H9 (cell line): ENCODE data around the gene COA8. TPM values are rescaled to one million over a fixed set of nuclear protein-coding genes. Genes with fewer than 3 reads are reported as not detected.

ENCODE experiments used
- DNase-seq: peaks from one replicate; pipeline ENCODE4 v3.0.0-alpha.2; 2017
- H2AFZ ChIP-seq: one replicate; pipeline ENCODE4 v1.6.1; 2013; ENCODE audit warnings: mild to moderate bottlenecking, low read length, control low read depth, moderate library complexity
- H2AK5ac ChIP-seq: 2 replicates; pipeline ENCODE4 v1.6.1; 2013; ENCODE audit warnings: low read length, control low read depth, mixed read lengths; ENCODE audit not compliant: insufficient read length
- H2BK120ac ChIP-seq: one replicate; pipeline ENCODE4 v1.6.1; 2013; ENCODE audit warnings: low read depth, mild to moderate bottlenecking, low read length, control low read depth, inconsistent platforms; ENCODE audit not compliant: poor library complexity, severe bottlenecking
- H2BK12ac ChIP-seq: 2 replicates; pipeline ENCODE4 v1.6.1; 2013; ENCODE audit warnings: low read length, control low read depth, mixed read lengths, low read depth; ENCODE audit not compliant: insufficient read length
- H2BK15ac ChIP-seq: 2 replicates; pipeline ENCODE4 v1.6.1; 2013; ENCODE audit warnings: low read depth, low read length, control low read depth
- H2BK20ac ChIP-seq: one replicate; pipeline ENCODE4 v1.6.1; 2013; ENCODE audit warnings: low read depth, mild to moderate bottlenecking, low read length, control low read depth, inconsistent platforms; ENCODE audit not compliant: poor library complexity, severe bottlenecking
- H2BK5ac ChIP-seq: 2 replicates; pipeline ENCODE4 v1.6.1; 2013; ENCODE audit warnings: low read length, control low read depth, mixed read lengths; ENCODE audit not compliant: insufficient read length
- H3K14ac ChIP-seq: 2 replicates; pipeline ENCODE4 v1.6.1; 2013; ENCODE audit warnings: low read length, control low read depth; ENCODE audit not compliant: insufficient read depth
- H3K18ac ChIP-seq: 2 replicates; pipeline ENCODE4 v1.6.1; 2013; ENCODE audit warnings: low read depth, mild to moderate bottlenecking, mixed read lengths, low read length, control low read depth; ENCODE audit not compliant: insufficient read length
- H3K23ac ChIP-seq: 2 replicates; pipeline ENCODE4 v1.6.1; 2013; ENCODE audit warnings: low read length, control low read depth, mixed read lengths, low read depth; ENCODE audit not compliant: insufficient read length
- H3K23me2 ChIP-seq: 2 replicates; pipeline ENCODE4 v1.6.1; 2013; ENCODE audit warnings: low read depth, mild to moderate bottlenecking, mixed read lengths, low read length, control low read depth; ENCODE audit not compliant: insufficient read length, poor library complexity, severe bottlenecking
- H3K27ac ChIP-seq: 2 replicates; pipeline ENCODE4 v1.5.1; 2013; ENCODE audit warnings: low read length, control low read depth, mixed read lengths, low read depth; ENCODE audit not compliant: insufficient read length
- H3K27me3 ChIP-seq: 2 replicates; pipeline ENCODE4 v1.6.1; 2013; ENCODE audit warnings: low read length, control low read depth, inconsistent platforms; ENCODE audit not compliant: insufficient read depth
- H3K4ac ChIP-seq: 2 replicates; pipeline ENCODE4 v1.6.1; 2013; ENCODE audit warnings: low read depth, mild to moderate bottlenecking, control low read depth, inconsistent platforms, low read length, moderate library complexity
- H3K4me1 ChIP-seq: 2 replicates; pipeline ENCODE4 v1.6.1; 2013; ENCODE audit warnings: low read length, control low read depth, inconsistent platforms; ENCODE audit not compliant: insufficient read depth
- H3K4me2 ChIP-seq: 2 replicates; pipeline ENCODE4 v1.6.1; 2013; ENCODE audit warnings: low read length, control low read depth, mixed read lengths; ENCODE audit not compliant: insufficient read length, insufficient read depth
- H3K56ac ChIP-seq: 2 replicates; pipeline ENCODE4 v1.6.1; 2013; ENCODE audit warnings: low read depth, mild to moderate bottlenecking, mixed read lengths, low read length, control low read depth; ENCODE audit not compliant: insufficient read length
- H3K79me1 ChIP-seq: 2 replicates; pipeline ENCODE4 v1.6.1; 2013; ENCODE audit warnings: low read depth, mild to moderate bottlenecking, moderate library complexity, low read length, control low read depth, inconsistent platforms; ENCODE audit not compliant: insufficient read depth, poor library complexity, severe bottlenecking
- H3K79me2 ChIP-seq: 2 replicates; pipeline ENCODE4 v1.6.1; 2013; ENCODE audit warnings: low read length, control low read depth, inconsistent platforms; ENCODE audit not compliant: insufficient read depth
- H3K9ac ChIP-seq: 2 replicates; pipeline ENCODE4 v1.6.1; 2013; ENCODE audit warnings: low read length, control low read depth, mixed read lengths; ENCODE audit not compliant: insufficient read length; ENCODE audit errors: extremely low read depth
- H3K9me3 ChIP-seq: one replicate; pipeline ENCODE4 v1.6.1; 2013; ENCODE audit warnings: low read depth, low read length, inconsistent platforms; ENCODE audit not compliant: control insufficient read depth
- H3T11ph ChIP-seq: one replicate; pipeline ENCODE4 v1.6.1; 2013; ENCODE audit warnings: mild to moderate bottlenecking, low read length, control low read depth, inconsistent platforms
- H4K20me1 ChIP-seq: one replicate; pipeline ENCODE4 v1.6.1; 2013; ENCODE audit not compliant: control insufficient read depth, insufficient read length, insufficient read depth
- H4K5ac ChIP-seq: 2 replicates; pipeline ENCODE4 v1.6.1; 2013; ENCODE audit warnings: low read depth, mild to moderate bottlenecking, mixed read lengths, low read length, control low read depth; ENCODE audit not compliant: insufficient read length
- H4K8ac ChIP-seq: replicated peaks from 2 replicates; pipeline ENCODE4 v1.6.1; 2013; ENCODE audit warnings: low read length, control low read depth, mixed read lengths, low read depth; ENCODE audit not compliant: insufficient read length
- H4K91ac ChIP-seq: 2 replicates; pipeline ENCODE4 v1.6.1; 2013; ENCODE audit warnings: low read depth, mild to moderate bottlenecking, moderate library complexity, mixed read lengths, low read length, control low read depth; ENCODE audit not compliant: insufficient read length
- H3K27ac Mint-ChIP-seq, 3 experiments: 2 replicates in 2 of 3; 3 replicates in 1 of 3; pipeline ENCODE4 v1.8.0; 2020 to 2021; ENCODE audit warnings: mixed read lengths in 3 of 3, mild to moderate bottlenecking in 1 of 3, moderate library complexity in 1 of 3
- H3K27me3 Mint-ChIP-seq: 2 replicates; pipeline ENCODE4 v1.8.0; 2021; ENCODE audit warnings: low read depth, mild to moderate bottlenecking, moderate library complexity, mixed read lengths
- H3K36me3 Mint-ChIP-seq, 3 experiments: 2 replicates in 2 of 3; 3 replicates in 1 of 3; pipeline ENCODE4 v1.8.0; 2020 to 2021; ENCODE audit warnings: low read depth in 3 of 3, mixed read lengths in 3 of 3; ENCODE audit not compliant: insufficient read depth in 1 of 3
- H3K4me1 Mint-ChIP-seq, 2 experiments: 2 replicates each; pipeline ENCODE4 v1.8.0; 2020; ENCODE audit warnings: mixed read lengths in 2 of 2
- H3K4me3 Mint-ChIP-seq, 2 experiments: 2 replicates in 1 of 2; 3 replicates in 1 of 2; pipeline ENCODE4 v1.8.0; 2020 to 2021; ENCODE audit warnings: mild to moderate bottlenecking in 2 of 2, mixed read lengths in 2 of 2, moderate library complexity in 1 of 2
- H3K9me3 Mint-ChIP-seq, 2 experiments: 2 replicates in 1 of 2; 3 replicates in 1 of 2; pipeline ENCODE4 v1.8.0; 2020; ENCODE audit warnings: mild to moderate bottlenecking in 2 of 2, mixed read lengths in 2 of 2, moderate library complexity in 1 of 2
- WGBS: extraction: QIAGEN DNeasy Blood & Tissue Kit; methylation state at CpG from one replicate; pipeline ENCODE4 v1.1.7; 2013; ENCODE audit warnings: missing lambda C conversion rate, low lambda C conversion rate, mixed read lengths; ENCODE audit not compliant: insufficient read length; ENCODE audit errors: extremely low coverage; 5-methylcytosine and 5-hydroxymethylcytosine counted together
- total RNA-seq: library from RNA; stranded (reverse); gene quantifications from 2 replicates; pipeline ENCODE4 v1.2.1, GENCODE V29; 2021
- TF ChIP-seq, protein P1 (sequence below): fragments of 200-600 bp; sonication (generic); conservative IDR thresholded peaks from 3 replicates; pipeline ENCODE4 v1.8.0; 2021; ENCODE audit warnings: antibody characterized with exemption, mild to moderate bottlenecking

The COA8 gene
- total RNA-seq, 1 experiment from 2014 or later = 45.5 TPM

DNA sequence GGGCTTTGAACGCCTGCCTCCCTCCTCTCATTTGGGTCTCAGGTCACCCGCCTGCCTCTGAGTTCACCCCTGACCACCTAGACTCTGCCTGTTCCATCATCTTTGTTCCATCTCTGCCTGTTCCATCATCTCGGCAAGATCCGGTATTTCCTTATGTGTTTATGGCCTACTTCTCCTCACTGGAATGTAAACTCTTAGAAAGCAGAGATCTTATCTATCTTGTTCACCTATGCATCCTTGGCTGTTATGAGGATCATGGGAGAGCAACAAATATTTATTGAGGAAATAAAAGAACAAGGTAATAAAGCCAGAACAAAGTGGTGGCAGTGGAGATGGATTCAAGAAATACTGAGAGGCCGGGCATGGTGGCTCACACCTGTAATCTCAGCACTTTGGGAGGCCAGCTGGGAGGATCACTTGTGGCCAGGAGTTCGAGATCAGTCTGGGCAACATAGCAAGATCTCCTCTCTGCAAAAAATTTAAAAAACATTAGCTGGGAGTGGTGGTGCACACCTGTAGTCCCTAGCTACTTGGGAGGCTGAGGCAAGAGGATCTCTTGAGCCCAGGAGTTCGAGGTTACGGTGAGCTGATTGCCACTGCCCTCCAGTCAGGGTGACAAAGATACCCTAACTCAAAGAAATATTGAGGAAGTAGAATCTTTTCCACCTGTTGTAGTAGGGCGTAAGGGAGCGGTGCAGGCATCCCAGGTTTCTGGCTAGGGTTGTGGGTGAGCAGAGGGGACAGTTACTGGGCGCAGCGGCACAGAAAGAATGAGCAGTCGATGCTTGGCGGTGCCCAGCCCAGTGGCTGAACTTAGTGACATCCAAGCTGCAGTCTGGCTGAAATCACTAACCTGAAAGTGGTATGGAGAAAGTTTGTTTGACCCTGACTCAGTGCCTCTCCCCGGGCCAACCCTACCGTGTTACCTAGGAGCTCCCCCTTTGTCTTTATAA, 64.6 kb downstream of the COA8 start:
- Mint-ChIP-seq H3K4me3 (peak overlapping the region; percentile 85 to 88; a peak in 4 of 5 replicates), H3K27ac (0 out of 7 replicates have a peak overlapping the region, but pooled peaks of 1 of the 3 experiments have one; percentile 51), H3K27me3 (peaks cover 8% of the 10 kb centered on the region), H3K36me3 (peaks cover 2 to 3% (median 2%) of the 10 kb centered on the region in 3 experiments; a peak in 4 of 7 replicates), H3K9me3 (no peaks in the 10 kb centered on the region), H3K4me1 (peaks cover 17 to 18% of the 10 kb centered on the region in 2 experiments)
- Histone ChIP-seq H2AFZ (no peak overlapping the region), H3K79me2 (peaks cover 12% of the 10 kb centered on the region; the same call in 1 of the 2 replicates), H2BK15ac (no peak overlapping the region), H4K8ac (no peak overlapping the region), H3T11ph (no peak overlapping the region), H3K79me1 (no peaks in the 10 kb centered on the region), H2BK120ac (no peak overlapping the region), H2BK5ac (no peak overlapping the region), H3K18ac (no peak overlapping the region), H3K4me1 (peaks cover 2% of the 10 kb centered on the region; the same call in 1 of the 2 replicates), H3K56ac (no peak overlapping the region), H4K5ac (no peak overlapping the region), H4K20me1 (no peaks in the 10 kb centered on the region), H2AK5ac (no peak overlapping the region), H3K9ac (no peak overlapping the region), H4K91ac (no peak overlapping the region), H2BK20ac (no peak overlapping the region), H3K23ac (no peak overlapping the region), H3K23me2 (peaks cover 8% of the 10 kb centered on the region), H3K9me3 (no peaks in the 10 kb centered on the region), H3K14ac (no peak overlapping the region), H3K27me3 (no peaks in the 10 kb centered on the region), H2BK12ac (no peak overlapping the region), H3K4me2 (no peak overlapping the region), H3K27ac (no peak overlapping the region), H3K4ac (no peak overlapping the region)
- WGBS = no CpG with 5 or more reads among the region's 16 CpGs
- TF ChIP-seq, protein P1, sequence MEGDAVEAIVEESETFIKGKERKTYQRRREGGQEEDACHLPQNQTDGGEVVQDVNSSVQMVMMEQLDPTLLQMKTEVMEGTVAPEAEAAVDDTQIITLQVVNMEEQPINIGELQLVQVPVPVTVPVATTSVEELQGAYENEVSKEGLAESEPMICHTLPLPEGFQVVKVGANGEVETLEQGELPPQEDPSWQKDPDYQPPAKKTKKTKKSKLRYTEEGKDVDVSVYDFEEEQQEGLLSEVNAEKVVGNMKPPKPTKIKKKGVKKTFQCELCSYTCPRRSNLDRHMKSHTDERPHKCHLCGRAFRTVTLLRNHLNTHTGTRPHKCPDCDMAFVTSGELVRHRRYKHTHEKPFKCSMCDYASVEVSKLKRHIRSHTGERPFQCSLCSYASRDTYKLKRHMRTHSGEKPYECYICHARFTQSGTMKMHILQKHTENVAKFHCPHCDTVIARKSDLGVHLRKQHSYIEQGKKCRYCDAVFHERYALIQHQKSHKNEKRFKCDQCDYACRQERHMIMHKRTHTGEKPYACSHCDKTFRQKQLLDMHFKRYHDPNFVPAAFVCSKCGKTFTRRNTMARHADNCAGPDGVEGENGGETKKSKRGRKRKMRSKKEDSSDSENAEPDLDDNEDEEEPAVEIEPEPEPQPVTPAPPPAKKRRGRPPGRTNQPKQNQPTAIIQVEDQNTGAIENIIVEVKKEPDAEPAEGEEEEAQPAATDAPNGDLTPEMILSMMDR = no peak
- no peak for DNase-seq
